Duodenal mucosa (tissue), 2 donors: ENCODE measurements around the gene TOR2A.

Experiments
- H3K27ac ChIP-seq: one replicate; pipeline ENCODE4 v1.7.0; 2013; ENCODE audit warnings: low read depth, low read length
- H3K27me3 ChIP-seq, 2 donors: one replicate each; pipeline ENCODE4 v1.7.0; 2013; ENCODE audit warnings: low read length in 2 of 2, control low read depth in 1 of 2; ENCODE audit not compliant: insufficient read depth in 2 of 2, control insufficient read depth in 1 of 2
- H3K36me3 ChIP-seq, 2 donors: one replicate each; pipeline ENCODE4 v1.7.0; 2013; ENCODE audit warnings: low read length in 2 of 2, control low read depth in 1 of 2; ENCODE audit not compliant: insufficient read depth in 2 of 2, control insufficient read depth in 1 of 2
- H3K4me1 ChIP-seq, 2 donors: one replicate each; pipeline ENCODE4 v1.7.0; 2013; ENCODE audit warnings: low read length in 2 of 2, control low read depth in 1 of 2; ENCODE audit not compliant: insufficient read depth in 2 of 2, control insufficient read depth in 1 of 2
- H3K4me3 ChIP-seq, 2 donors: one replicate each; pipeline ENCODE4 v1.7.0; 2013; ENCODE audit warnings: low read length in 2 of 2, low read depth in 1 of 2
- H3K9ac ChIP-seq, 2 donors: one replicate each; pipeline ENCODE4 v1.7.0; 2013; ENCODE audit warnings: low read length in 2 of 2, low read depth in 1 of 2
- H3K9me3 ChIP-seq, 2 donors: one replicate each; pipeline ENCODE4 v1.7.0; 2013; ENCODE audit warnings: low read length in 2 of 2, control low read depth in 1 of 2; ENCODE audit not compliant: control insufficient read depth in 1 of 2

TOR2A gene

DNA sequence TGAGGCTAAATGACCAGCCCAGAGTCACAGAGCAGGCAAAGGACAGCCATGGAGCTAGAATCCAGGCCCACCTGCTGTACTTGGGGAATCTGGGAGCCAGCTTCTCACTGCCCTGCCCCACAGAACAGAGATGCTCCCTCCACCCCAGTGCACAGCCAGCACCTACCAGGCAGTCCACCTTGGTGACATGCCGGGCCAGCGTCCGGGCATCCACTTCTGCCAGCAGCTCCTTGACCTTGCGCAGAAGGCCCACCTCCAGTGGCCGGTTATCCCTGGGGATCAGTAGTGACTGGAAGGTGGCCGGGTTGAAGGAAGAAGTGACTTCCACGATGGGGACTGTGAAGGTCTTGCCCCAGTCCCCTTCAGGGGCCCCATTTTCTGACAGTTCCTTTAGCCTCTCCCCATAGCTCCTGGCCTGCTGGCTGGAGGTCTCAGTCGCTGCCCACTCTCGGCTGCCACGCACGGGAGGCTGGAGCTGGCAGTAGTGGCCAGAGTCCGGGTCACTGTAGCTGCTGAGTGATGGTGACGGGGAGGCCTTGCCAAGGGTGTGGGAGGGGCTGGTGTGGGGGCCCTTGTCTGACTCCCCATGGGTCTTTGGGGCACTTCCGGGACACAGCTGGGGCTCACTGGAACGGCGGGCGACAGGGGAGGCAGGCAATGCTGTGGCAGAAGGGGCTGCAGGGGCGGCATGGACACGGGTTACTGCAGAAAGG lies 9.5 kb upstream of the TOR2A start:
- Histone ChIP-seq H3K4me3 (no peak overlapping the region), H3K27me3 (peaks cover 4 to 7% of the 10 kb centered on the region in 2 donors), H3K36me3 (peaks cover 4 to 26% of the 10 kb centered on the region in 2 donors), H3K27ac (no peak overlapping the region), H3K9ac (no peak overlapping the region), H3K4me1 (peaks cover 5 to 7% of the 10 kb centered on the region in 2 donors), H3K9me3 (no peaks in the 10 kb centered on the region)

DNA sequence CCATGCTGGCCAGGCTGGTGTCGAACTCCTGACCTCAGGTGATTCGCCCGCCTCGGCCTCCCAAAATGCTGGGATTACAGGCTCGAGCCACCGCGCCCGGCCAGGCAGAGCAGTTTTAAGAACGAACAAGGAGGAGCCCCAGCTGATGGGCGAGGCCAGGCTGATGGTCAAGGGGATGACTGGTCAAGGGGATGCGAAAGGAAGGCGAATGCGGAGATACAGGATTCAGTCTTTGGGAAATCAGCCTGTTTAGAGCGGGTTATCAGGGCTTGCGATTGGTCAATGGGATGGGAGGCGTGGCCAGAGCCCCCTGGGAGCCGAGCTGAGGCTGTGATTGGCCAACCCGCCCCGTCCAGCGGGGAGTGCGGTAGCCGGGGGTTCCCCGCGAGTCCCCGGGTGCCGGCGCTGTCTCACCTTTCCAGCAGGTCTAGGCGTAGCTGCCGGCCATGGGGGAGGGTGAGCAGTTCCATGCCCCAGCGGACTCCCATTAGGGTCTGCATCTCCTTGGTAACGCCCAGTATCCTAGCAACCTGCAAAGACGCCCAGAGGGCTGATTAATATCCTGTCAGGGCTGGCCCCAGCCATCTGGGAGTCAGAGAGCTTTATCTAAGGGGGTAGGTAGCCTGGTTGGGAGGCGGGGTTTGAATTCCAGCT lies 7.5 kb upstream of the TOR2A start:
- Histone ChIP-seq H3K9me3 (no peaks in the 10 kb centered on the region), H3K27me3 (peaks cover 4 to 7% of the 10 kb centered on the region in 2 donors), H3K9ac (no peak overlapping the region), H3K36me3 (peaks cover 0 to 15% of the 10 kb centered on the region in 2 donors), H3K4me3 (no peak overlapping the region), H3K4me1 (peaks cover 5 to 7% of the 10 kb centered on the region in 2 donors), H3K27ac (no peak overlapping the region)

GRCh38 chr9:127741831-127742434 lies 6.8 kb upstream of the TOR2A start:
- H3K27ac ChIP-seq, result no peak overlapping the region
- H3K36me3 ChIP-seq, result peaks cover 0 to 11% of the 10 kb centered on the region in 2 donors
- H3K4me1 ChIP-seq, result peaks cover 5 to 7% of the 10 kb centered on the region in 2 donors
- H3K9me3 ChIP-seq, result no peaks in the 10 kb centered on the region
- no peak overlapping the region for H3K9ac ChIP-seq
- no peak overlapping the region for H3K4me3 ChIP-seq
- H3K27me3 ChIP-seq, result peaks cover 4 to 7% of the 10 kb centered on the region in 2 donors

DNA sequence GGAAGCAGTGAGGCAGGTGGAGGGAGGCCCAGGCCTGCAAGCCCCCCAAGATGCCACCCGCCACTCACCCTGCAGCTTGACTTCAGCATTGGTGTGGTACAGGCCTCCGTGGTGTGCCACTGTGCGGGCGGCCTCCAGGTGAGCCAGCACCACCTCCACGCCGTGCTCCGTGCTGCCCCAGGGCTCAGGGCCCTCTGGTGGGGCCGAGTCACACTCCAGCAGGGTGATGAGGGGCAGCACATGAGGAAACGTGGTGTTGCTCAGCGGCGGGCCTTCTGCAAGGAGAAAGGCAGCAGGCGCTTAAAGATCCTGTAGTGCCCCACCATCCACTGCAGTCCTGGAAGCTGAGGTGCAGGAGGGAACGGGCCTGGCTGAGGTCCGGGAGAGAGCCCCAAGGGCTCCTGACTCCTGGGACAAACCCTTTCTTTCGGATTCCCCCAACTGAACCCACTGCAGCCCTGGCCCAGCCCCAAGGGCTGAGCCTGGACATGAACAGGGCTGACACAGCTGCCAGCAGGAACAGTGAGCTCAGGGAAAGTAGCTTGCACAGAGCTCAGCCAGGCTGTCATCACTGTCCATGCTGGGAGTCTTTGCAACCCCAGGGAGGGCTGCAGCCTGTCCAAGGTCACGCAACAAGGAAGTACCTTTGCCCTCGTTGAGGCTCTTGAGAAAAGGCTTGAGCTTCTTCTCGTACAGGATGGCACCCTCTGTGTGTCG lies 4.7 kb upstream of the TOR2A start:
- no peak overlapping the region for H3K4me3 ChIP-seq
- peaks cover 4 to 7% of the 10 kb centered on the region in 2 donors for H3K27me3 ChIP-seq
- no peak overlapping the region for H3K9ac ChIP-seq
- H3K9me3 ChIP-seq, result no peaks in the 10 kb centered on the region
- peaks cover 0 to 8% of the 10 kb centered on the region in 2 donors for H3K36me3 ChIP-seq
- H3K4me1 ChIP-seq, result peaks cover 5 to 14% of the 10 kb centered on the region in 2 donors
- no peak overlapping the region for H3K27ac ChIP-seq

DNA sequence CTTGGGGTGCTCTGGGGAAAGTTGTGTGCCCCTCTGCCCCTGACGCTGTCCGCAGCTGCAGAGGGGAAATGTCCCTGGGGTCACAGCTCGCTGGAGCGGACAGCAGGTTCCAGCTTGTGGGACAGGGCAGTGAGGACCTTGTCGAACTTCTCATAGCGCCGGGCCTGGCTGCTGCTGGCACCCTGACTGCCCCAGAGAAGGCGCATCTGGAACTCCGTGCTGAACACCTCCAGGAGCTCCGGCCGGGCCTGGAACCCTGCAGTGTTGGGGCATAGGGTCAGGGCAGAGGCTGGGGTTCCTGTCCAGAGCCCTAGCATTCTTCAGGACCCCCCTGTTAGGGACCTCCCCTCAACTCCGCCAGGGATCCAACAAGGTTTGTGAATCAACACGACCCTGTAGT lies 3.6 kb upstream of the TOR2A start:
- Histone ChIP-seq H3K4me3 (no peak overlapping the region), H3K9ac (no peak overlapping the region), H3K36me3 (peaks cover 0 to 8% of the 10 kb centered on the region in 2 donors), H3K9me3 (no peaks in the 10 kb centered on the region), H3K27me3 (peaks cover 4 to 7% of the 10 kb centered on the region in 2 donors), H3K27ac (no peak overlapping the region), H3K4me1 (peaks cover 12 to 24% of the 10 kb centered on the region in 2 donors)

GRCh38 chr9:127735530-127736185 lies 564 bp upstream of the TOR2A start:
- Histone ChIP-seq H3K4me1 (peaks cover 12 to 25% of the 10 kb centered on the region in 2 donors), H3K27me3 (no peaks in the 10 kb centered on the region), H3K27ac (no peak overlapping the region), H3K9me3 (no peaks in the 10 kb centered on the region), H3K9ac (no peak overlapping the region), H3K4me3 (no peak overlapping the region), H3K36me3 (peaks cover 0 to 16% of the 10 kb centered on the region in 2 donors)

GRCh38 chr9:127734247-127734746 lies 797 bp downstream of the TOR2A start:
- Histone ChIP-seq H3K4me3 (peak overlapping the region; percentile 72 to 76), H3K9ac (peak overlapping the region; percentile 55 to 60), H3K36me3 (peaks cover 0 to 8% of the 10 kb centered on the region in 2 donors), H3K27me3 (no peaks in the 10 kb centered on the region), H3K4me1 (peaks cover 7 to 18% of the 10 kb centered on the region in 2 donors), H3K27ac (peak overlapping the region; percentile 92), H3K9me3 (no peaks in the 10 kb centered on the region)

- peaks cover 7 to 18% of the 10 kb centered on the region in 2 donors for H3K4me1 ChIP-seq
- H3K36me3 ChIP-seq, result peaks cover 0 to 8% of the 10 kb centered on the region in 2 donors
- peak overlapping the region in 1 of 2 donors; percentile 18 for H3K9ac ChIP-seq
- no peaks in the 10 kb centered on the region for H3K9me3 ChIP-seq
- H3K27me3 ChIP-seq, result no peaks in the 10 kb centered on the region
- H3K4me3 ChIP-seq, result peak overlapping the region in 1 of 2 donors; percentile 76
- H3K27ac ChIP-seq, result no peak overlapping the region
Measured at GRCh38 chr9:127733614-127734013, 1.5 kb downstream of the TOR2A start.

DNA sequence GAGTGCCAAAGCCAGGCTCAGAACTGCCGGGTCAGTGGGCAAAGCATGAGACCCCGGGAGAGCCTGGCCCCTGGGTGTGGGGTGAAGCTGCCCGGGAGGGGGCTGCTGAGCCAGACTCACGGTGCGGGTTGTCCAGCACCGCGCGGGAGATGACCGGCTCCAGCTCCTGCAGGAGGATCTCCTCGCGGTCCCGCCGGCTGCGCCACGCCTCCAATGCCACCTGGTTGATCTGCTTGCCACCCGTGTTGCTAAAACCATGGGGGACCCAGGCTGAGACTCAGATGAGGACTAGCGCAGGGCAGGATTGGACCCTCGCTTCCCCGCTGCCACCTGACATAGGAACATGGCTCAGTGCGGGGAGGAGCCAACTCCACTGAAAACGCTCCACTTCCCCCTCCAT lies 2.6 kb downstream of the TOR2A start:
- Histone ChIP-seq H3K9ac (no peak overlapping the region), H3K9me3 (no peaks in the 10 kb centered on the region)

More for the DNA sequence above, 2.6 kb downstream of the TOR2A start:
- H3K27ac ChIP-seq, result no peak overlapping the region
- H3K27me3 ChIP-seq, result no peaks in the 10 kb centered on the region
- peaks cover 0 to 8% of the 10 kb centered on the region in 2 donors for H3K36me3 ChIP-seq
- no peak overlapping the region for H3K4me3 ChIP-seq
- peaks cover 7 to 18% of the 10 kb centered on the region in 2 donors for H3K4me1 ChIP-seq
